ENCODE results near the gene ABHD4.

The ABHD4 gene

GRCh38 chr14:22601456-22601855 is 3.4 kb downstream of the ABHD4 start:
- no peak overlapping the region for H3K4me3 ChIP-seq (ENCODE audit: low read depth, low read length)

GRCh38 chr14:22601996-22602395 is 3.9 kb downstream of the ABHD4 start:
- no peak for TF ChIP-seq CTCF (IDR thresholded peaks at IDR 0.05; ENCODE audit: low read depth, low read length)
- no peak overlapping the region for H3K4me3 ChIP-seq (ENCODE audit: low read depth, low read length)

More at GRCh38 chr14:22601456-22601855, 3.4 kb downstream of the ABHD4 start:
- no peak for TF ChIP-seq CTCF (IDR thresholded peaks at IDR 0.05; ENCODE audit: low read depth, low read length)

GRCh38 chr14:22602862-22603261 is 4.8 kb downstream of the ABHD4 start:
- TF ChIP-seq CTCF (IDR thresholded peaks at IDR 0.05; ENCODE audit: low read depth, low read length): no peak
- no peak overlapping the region for H3K4me3 ChIP-seq (ENCODE audit: low read depth, low read length)

- no peak for TF ChIP-seq CTCF (IDR thresholded peaks at IDR 0.05; ENCODE audit: low read depth, low read length)
- no peak overlapping the region for H3K4me3 ChIP-seq (ENCODE audit: low read depth, low read length)
Observed at GRCh38 chr14:22606380-22606779, 8.3 kb downstream of the ABHD4 start.

- H3K4me3 ChIP-seq (ENCODE audit: low read depth, low read length): no peak overlapping the region
- no peak for TF ChIP-seq CTCF (IDR thresholded peaks at IDR 0.05; ENCODE audit: low read depth, low read length)
Observed at GRCh38 chr14:22607291-22607690, 9.2 kb downstream of the ABHD4 start.

- TF ChIP-seq CTCF (IDR thresholded peaks at IDR 0.05; ENCODE audit: low read depth, low read length): no peak
- H3K4me3 ChIP-seq (ENCODE audit: low read depth, low read length): no peak overlapping the region
Observed at GRCh38 chr14:22610931-22611330, 12.8 kb downstream of the ABHD4 start.

- 0 out of 2 replicates have a peak, but pooled peaks have one; percentile 5 for TF ChIP-seq CTCF (IDR thresholded peaks at IDR 0.05; ENCODE audit: low read depth, low read length)
- H3K4me3 ChIP-seq (ENCODE audit: low read depth, low read length): no peak overlapping the region
Observed at GRCh38 chr14:22613106-22613695, 15.1 kb downstream of the ABHD4 start.
